NOMO-1 (cell line): ENCODE data around the gene PPDPF.

Experiments
- DNase-seq, 2 experiments: peaks; one replicate each; lab custom pipeline; 2025; ENCODE audit not compliant: unreplicated experiment in 2 of 2; lab: John Stamatoyannopoulos, UW

PPDPF gene

GRCh38 chr20:63499338-63499969 lies 21.1 kb upstream of the PPDPF start:
- no peak for DNase-seq

GRCh38 chr20:63500151-63500901 lies 20.2 kb upstream of the PPDPF start:
- no peak for DNase-seq

- DNase-seq: no peak
Measured at GRCh38 chr20:63500902-63501817, 19.4 kb upstream of the PPDPF start.

GRCh38 chr20:63501818-63502670 lies 18.5 kb upstream of the PPDPF start:
- no peak for DNase-seq

GRCh38 chr20:63502671-63503172 lies 17.8 kb upstream of the PPDPF start:
- no peak for DNase-seq

- no peak for DNase-seq
Measured at GRCh38 chr20:63503524-63503923, 17.0 kb upstream of the PPDPF start.

GRCh38 chr20:63504642-63505041 lies 15.9 kb upstream of the PPDPF start:
- no peak for DNase-seq

GRCh38 chr20:63505281-63505680 lies 15.3 kb upstream of the PPDPF start:
- DNase-seq: no peak

GRCh38 chr20:63505723-63506122 lies 14.8 kb upstream of the PPDPF start:
- no peak for DNase-seq

GRCh38 chr20:63507083-63507743 lies 13.4 kb upstream of the PPDPF start:
- DNase-seq: no peak

- no peak for DNase-seq
Measured at GRCh38 chr20:63508072-63508768, 12.3 kb upstream of the PPDPF start.

- DNase-seq: peak; percentile 64 to 71
Measured at GRCh38 chr20:63509088-63509564, 11.4 kb upstream of the PPDPF start.

GRCh38 chr20:63513207-63513606 lies 7.4 kb upstream of the PPDPF start:
- DNase-seq: no peak

GRCh38 chr20:63514520-63514919 lies 6.0 kb upstream of the PPDPF start:
- DNase-seq: peak in 1 of 2 experiments; percentile 31

- DNase-seq: no peak
Measured at GRCh38 chr20:63517376-63518309, 2.9 kb upstream of the PPDPF start.

- DNase-seq: no peak
Measured at GRCh38 chr20:63518351-63518861, 2.2 kb upstream of the PPDPF start.

GRCh38 chr20:63518946-63519667 lies 1.5 kb upstream of the PPDPF start:
- DNase-seq: no peak
